Measurements from ENCODE around the gene C17orf50.
A peak's percentile ranks its signal among the peaks of the same experiment; 100 is the strongest.

C17orf50 gene

GRCh38 chr17:35791681-35792350 is 31.1 kb downstream of the C17orf50 start:
- no peak for DNase-seq

GRCh38 chr17:35793257-35793656 is 32.6 kb downstream of the C17orf50 start:
- DNase-seq = no peak

GRCh38 chr17:35795007-35795870 is 34.6 kb downstream of the C17orf50 start, which contains the start of gene MMP28:
TSS of gene MMP28 (minus strand) at chr17:35795641. CDS start at chr17:35795377, 264 bp downstream.
- DNase-seq = no peak

GRCh38 chr17:35795871-35796265 is 35.2 kb downstream of the C17orf50 start:
- DNase-seq = no peak

GRCh38 chr17:35796942-35797341 is 36.3 kb downstream of the C17orf50 start:
- no peak for DNase-seq

- DNase-seq = no peak
These were observed 36.7 kb downstream of the C17orf50 start for GRCh38 chr17:35797370-35797769.

- DNase-seq = no peak
These were observed 37.2 kb downstream of the C17orf50 start for GRCh38 chr17:35797918-35798317.

GRCh38 chr17:35799942-35800341 is 39.3 kb downstream of the C17orf50 start:
- peak; percentile 27 for DNase-seq

GRCh38 chr17:35801583-35802224 is 41.0 kb downstream of the C17orf50 start:
- DNase-seq = peak; percentile 97

- DNase-seq = peak; percentile 90
These were observed 44.0 kb downstream of the C17orf50 start for GRCh38 chr17:35804658-35805192.

GRCh38 chr17:35807371-35808144 is 46.9 kb downstream of the C17orf50 start:
- DNase-seq = no peak

GRCh38 chr17:35808240-35808961 is 47.7 kb downstream of the C17orf50 start:
- DNase-seq = no peak

GRCh38 chr17:35808962-35809854 is 48.5 kb downstream of the C17orf50 start, which contains the start of gene TAF15:
TSS of gene TAF15 (plus strand) at chr17:35809484. CDS start at chr17:35809570, 86 bp downstream.
- DNase-seq = peak; percentile 98

- no peak for DNase-seq
These were observed 49.3 kb downstream of the C17orf50 start for GRCh38 chr17:35809855-35810461.

GRCh38 chr17:35811759-35812158 is 51.1 kb downstream of the C17orf50 start:
- no peak for DNase-seq

- no peak for DNase-seq
These were observed 51.8 kb downstream of the C17orf50 start for GRCh38 chr17:35812456-35812855.

Data from DMS 273 treated with DMSO at 0.1 percent for 48 hours (cell line).